ENCODE measurements around the gene TCEA2. TPM values are rescaled to one million over a fixed set of nuclear protein-coding genes. Genes with fewer than 3 reads are reported as not detected.

Gene TCEA2
- total RNA-seq, 4 donors from 2014 or later: 5.6 to 94.3 (median 14.8) TPM

GRCh38 chr20:64038224-64038564, 24.8 kb upstream of the TCEA2 start:
- DNase-seq: no peak
- peaks cover 0 to 10% (median 4%) of the 10 kb centered on the region in 4 donors for H3K36me3 ChIP-seq
- H3K4me1 ChIP-seq: peaks cover 16 to 34% (median 24%) of the 10 kb centered on the region in 4 donors
- peak overlapping the region in 3 of 4 donors; percentile 33 to 66 (median 57) for H3K27ac ChIP-seq
- in situ Hi-C loops (cut with MboI; ENCODE audit: low pct_ligation_motif_present in 1 of 4, low pct_unique_long_range_greater_than_20kb in 1 of 4, low sequenced_read_pairs in 3 of 4): no loop called here
- no peak for TF ChIP-seq POLR2A (IDR thresholded peaks at IDR 0.05)
- TF ChIP-seq POLR2AphosphoS5 (IDR thresholded peaks at IDR 0.05): no peak
- no peak for TF ChIP-seq CTCF (IDR thresholded peaks at IDR 0.05)
- TF ChIP-seq EP300 (IDR thresholded peaks at IDR 0.05; ENCODE audit: low read depth): no peak
- H3K27me3 ChIP-seq: peaks cover 66% of the 10 kb centered on the region
- WGBS, 2 donors (ENCODE audit: low coverage in 1 of 2): 0% methylated on average over 2 of the region's 30 CpGs; no CpG with 5 or more reads in 1 of the 2 donors
- intact Hi-C loops (cut with DNase I; ENCODE audit: low total_unique reads): loop anchor here (5.0 kb wide), 1 partner anchor 74 kb away; no protein-coding TSS in a partner anchor
- no peaks in the 10 kb centered on the region for H3K9me3 ChIP-seq
- H3K4me3 ChIP-seq: peak overlapping the region in 3 of 4 donors; percentile 16 to 53 (median 46)

- Histone ChIP-seq H3K27me3 (peaks cover 72% of the 10 kb centered on the region), H3K4me3 (peak overlapping the region; percentile 16 to 53 (median 32)), H3K27ac (peak overlapping the region; percentile 33 to 66 (median 52)), H3K4me1 (peaks cover 16 to 34% (median 24%) of the 10 kb centered on the region in 4 donors), H3K36me3 (peaks cover 0 to 5% (median under 1%) of the 10 kb centered on the region in 4 donors), H3K9me3 (no peaks in the 10 kb centered on the region)
- TF ChIP-seq EP300 (IDR thresholded peaks at IDR 0.05; ENCODE audit: low read depth) (no peak), POLR2AphosphoS5 (IDR thresholded peaks at IDR 0.05) (no peak), POLR2A (IDR thresholded peaks at IDR 0.05) (no peak), CTCF (IDR thresholded peaks at IDR 0.05) (peak; percentile 61 to 83 (median 65))
- peak; percentile 78 for DNase-seq
- WGBS, 2 donors (ENCODE audit: low coverage in 1 of 2): 0 to 1% methylated on average over 1 to 17 of the region's 91 CpGs
- intact Hi-C loops (cut with DNase I; ENCODE audit: low total_unique reads): loop anchor here (5.0 kb wide), 1 partner anchor 74 kb away; no protein-coding TSS in a partner anchor
- in situ Hi-C loops (cut with MboI; ENCODE audit: low pct_ligation_motif_present in 1 of 4, low pct_unique_long_range_greater_than_20kb in 1 of 4, low sequenced_read_pairs in 3 of 4): no loop called here
Measured at GRCh38 chr20:64038565-64039292, 24.3 kb upstream of the TCEA2 start.

- in situ Hi-C loops (cut with MboI; ENCODE audit: low pct_ligation_motif_present in 1 of 4, low pct_unique_long_range_greater_than_20kb in 1 of 4, low sequenced_read_pairs in 3 of 4): no loop called here
- peaks cover 80% of the 10 kb centered on the region for H3K27me3 ChIP-seq
- intact Hi-C loops (cut with DNase I; ENCODE audit: low total_unique reads): loop anchor here (5.0 kb wide), 1 partner anchor 73 kb away; no protein-coding TSS in a partner anchor
- H3K4me1 ChIP-seq: peaks cover 16 to 34% (median 24%) of the 10 kb centered on the region in 4 donors
- TF ChIP-seq POLR2AphosphoS5 (IDR thresholded peaks at IDR 0.05) (no peak), CTCF (IDR thresholded peaks at IDR 0.05) (no peak), POLR2A (IDR thresholded peaks at IDR 0.05) (no peak), EP300 (IDR thresholded peaks at IDR 0.05; ENCODE audit: low read depth) (no peak)
- 0 to 13% methylated on average over 7 to 17 of the region's 17 CpGs for WGBS, 2 donors (ENCODE audit: low coverage in 1 of 2)
- peak overlapping the region in 2 of 4 donors; percentile 6 to 57 for H3K27ac ChIP-seq
- peaks cover 0 to 3% (median 0%) of the 10 kb centered on the region in 4 donors for H3K36me3 ChIP-seq
- DNase-seq: no peak
- H3K9me3 ChIP-seq: no peaks in the 10 kb centered on the region
- peak overlapping the region in 3 of 4 donors; percentile 16 to 53 (median 46) for H3K4me3 ChIP-seq
Measured at GRCh38 chr20:64039293-64040160, 23.5 kb upstream of the TCEA2 start.
